GM21381 (cell line): Measurements from ENCODE around the gene SMAP1.
A peak's percentile ranks its signal among the peaks of the same experiment; 100 is the strongest.

Experiments
- ATAC-seq: cut with Tn5 transposase; IDR thresholded peaks from one replicate; pipeline ENCODE4 v1.9.1; 2021; ENCODE audit warnings: mild to moderate bottlenecking, moderate library complexity; ENCODE audit not compliant: unreplicated experiment

The SMAP1 gene

GRCh38 chr6:70839286-70840266 is 171.9 kb downstream of the SMAP1 start:
- peak; percentile 52 for ATAC-seq

DNA sequence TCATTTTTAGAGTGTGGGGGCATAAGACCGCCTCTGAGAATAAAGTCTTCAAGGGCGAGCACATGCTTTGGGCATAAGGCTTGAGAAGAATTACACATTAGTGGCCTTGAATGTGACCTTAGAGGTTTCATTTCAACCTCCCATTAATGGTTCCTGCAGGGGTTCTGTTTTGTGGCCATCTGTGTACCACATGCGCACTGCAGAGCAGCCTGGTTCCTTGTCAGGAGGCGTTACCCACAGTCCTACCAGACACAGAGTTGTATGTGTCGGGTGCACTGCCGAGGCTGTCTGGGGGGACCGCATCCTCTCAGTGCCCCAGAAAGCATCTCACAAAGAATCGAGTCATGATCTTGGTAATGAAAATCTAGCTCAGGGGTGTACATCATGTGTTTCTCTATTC is 173.4 kb downstream of the SMAP1 start:
- ATAC-seq: no peak

DNA sequence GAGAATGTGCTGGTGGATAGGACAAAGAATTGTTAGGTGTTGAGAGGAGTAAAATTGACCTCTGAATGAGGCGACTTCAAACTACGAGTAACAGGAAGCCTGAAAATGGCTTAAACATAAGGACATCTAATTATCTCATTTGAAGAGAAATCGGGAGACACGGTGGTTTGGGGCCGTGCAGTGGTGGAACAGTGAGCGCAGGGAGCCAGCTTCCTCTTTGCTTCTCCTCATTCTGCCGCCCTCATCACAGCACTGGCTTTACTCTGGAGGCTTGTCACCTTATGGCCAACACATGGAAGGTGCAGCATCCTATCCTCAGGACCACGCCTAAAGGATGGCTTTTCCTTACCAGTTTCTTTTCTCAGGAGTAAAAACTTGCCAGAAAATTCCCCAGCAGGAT is 174.9 kb downstream of the SMAP1 start:
- ATAC-seq: no peak

DNA sequence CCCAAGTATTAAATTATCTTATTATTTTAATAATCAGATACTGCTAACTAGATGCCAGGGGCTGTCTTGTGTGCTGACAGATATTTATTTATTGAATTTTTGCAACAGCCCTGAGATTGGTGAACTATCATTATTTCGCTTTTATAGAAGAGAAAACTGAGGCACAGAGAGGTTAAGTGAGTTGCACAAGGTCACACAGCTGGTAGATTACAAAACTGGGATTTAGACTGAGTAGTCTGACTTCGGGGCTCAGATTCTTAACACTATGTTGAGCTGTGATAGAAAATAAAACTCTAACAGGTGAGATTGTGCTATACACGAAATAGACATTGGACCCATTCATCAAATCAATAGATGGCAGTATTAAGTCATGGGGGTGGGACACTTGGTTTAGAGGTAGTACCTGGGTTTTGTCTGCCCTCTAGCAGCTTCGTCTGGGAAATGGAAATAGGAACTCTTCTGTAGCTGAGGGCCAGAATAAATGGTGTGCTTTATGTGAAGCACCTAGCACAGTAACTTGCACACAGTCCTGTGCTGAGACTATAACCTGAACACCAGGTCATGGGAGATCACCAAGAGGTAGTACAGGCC is 175.7 kb downstream of the SMAP1 start:
- no peak for ATAC-seq

GRCh38 chr6:70844301-70844700 is 176.6 kb downstream of the SMAP1 start:
- no peak for ATAC-seq

DNA sequence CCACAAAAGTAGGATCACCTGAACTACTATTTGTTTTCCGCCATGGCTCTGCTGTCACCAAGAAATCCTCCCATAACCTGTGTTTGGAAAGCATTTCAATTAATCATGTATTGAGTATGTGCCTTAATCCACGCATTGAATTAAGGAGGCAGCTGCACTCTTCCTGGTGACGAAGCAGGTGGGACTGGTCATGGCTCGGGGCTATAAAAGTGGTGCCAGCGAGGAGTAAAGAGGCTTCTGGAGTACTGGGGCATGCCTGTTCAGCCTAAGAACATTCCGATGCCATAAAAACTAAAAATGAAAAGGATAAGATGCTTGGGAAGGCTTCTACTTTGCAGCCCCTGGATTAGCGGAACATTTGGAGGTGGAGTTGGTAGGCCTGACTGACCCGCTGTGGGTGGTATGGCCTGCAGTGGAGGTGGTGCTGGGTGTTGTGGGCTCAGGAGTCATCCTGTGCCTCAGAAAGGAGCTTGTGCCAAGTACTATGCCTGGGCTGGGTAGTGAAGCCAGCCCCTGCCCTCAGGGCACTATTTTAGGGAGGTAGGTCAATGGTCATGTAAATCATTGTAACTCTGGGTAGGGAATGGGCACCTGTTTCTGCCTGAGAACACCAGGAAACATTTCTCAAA is 178.6 kb downstream of the SMAP1 start:
- no peak for ATAC-seq

DNA sequence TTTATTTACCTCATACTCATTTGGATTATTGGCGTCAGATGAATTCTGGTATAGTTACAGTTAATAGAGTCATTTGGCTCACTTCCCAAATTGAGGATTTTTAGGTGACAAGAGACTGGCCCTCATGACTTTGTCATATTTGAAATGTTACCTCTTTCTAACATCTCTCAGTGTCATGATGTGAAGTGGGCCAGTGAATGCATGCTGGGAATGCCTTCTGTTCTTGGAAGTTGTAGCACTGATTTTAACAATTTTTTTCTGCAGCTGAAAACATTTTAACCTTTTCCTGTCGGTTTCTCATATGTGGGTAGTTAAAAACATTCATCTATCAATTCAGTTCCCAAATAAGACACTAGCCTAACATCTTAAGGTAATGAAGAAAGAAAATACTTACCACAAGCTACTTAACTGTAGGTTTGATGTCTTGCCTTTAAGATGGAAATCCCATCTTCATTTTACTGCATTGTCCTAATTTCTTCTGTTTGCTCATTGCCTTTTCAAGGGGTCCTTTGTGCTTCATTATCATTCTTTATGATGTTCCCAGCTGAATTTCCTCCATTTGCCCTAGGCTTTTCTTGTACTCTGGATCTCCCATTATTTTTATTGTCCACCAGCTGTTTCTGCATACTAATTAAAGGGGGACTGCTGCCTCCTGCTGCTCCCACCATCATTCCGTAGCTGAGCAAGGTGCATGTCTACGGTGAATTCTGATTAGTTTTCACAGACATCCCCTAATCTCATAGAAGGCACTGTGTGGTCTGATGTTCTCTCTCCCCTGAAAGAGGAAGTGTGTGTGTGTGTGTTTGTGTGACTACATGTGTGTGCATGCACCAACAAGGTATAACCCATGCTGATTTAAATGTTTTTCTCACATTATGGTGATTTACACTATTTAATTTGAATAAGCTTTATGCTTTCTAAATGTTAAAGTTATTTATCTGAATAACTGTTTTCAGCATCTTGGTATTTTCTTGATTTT is 179.7 kb downstream of the SMAP1 start:
- no peak for ATAC-seq

- ATAC-seq: no peak
Measured at GRCh38 chr6:70849348-70850069, 181.8 kb downstream of the SMAP1 start.

DNA sequence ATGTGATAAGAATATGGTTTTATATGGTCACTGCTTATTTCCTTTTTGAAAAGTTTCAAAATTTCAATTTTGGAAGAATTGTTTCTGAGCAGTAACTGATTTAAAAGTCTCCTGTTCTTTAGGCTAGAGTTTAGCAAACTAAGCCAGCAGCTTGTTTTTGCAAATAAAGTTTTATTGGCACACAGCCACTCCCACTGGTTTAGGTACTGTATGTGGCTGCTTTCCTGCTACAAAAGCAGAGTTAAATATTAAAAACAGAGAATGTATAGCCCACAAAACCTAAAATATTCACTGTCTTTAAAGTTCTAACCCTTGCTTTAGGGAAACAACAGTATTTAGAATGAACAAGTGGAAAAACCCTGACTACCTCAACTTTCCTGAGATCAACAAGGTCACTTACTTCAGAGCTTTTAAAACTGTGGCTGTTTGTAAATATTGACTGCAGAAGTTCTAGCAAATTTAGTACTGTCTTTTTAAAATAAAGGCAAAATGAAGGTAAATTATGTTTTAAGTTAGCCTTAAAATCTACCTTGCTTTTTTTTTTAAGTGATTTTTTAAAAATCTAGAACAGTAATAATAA is 185.1 kb downstream of the SMAP1 start:
- ATAC-seq: no peak

DNA sequence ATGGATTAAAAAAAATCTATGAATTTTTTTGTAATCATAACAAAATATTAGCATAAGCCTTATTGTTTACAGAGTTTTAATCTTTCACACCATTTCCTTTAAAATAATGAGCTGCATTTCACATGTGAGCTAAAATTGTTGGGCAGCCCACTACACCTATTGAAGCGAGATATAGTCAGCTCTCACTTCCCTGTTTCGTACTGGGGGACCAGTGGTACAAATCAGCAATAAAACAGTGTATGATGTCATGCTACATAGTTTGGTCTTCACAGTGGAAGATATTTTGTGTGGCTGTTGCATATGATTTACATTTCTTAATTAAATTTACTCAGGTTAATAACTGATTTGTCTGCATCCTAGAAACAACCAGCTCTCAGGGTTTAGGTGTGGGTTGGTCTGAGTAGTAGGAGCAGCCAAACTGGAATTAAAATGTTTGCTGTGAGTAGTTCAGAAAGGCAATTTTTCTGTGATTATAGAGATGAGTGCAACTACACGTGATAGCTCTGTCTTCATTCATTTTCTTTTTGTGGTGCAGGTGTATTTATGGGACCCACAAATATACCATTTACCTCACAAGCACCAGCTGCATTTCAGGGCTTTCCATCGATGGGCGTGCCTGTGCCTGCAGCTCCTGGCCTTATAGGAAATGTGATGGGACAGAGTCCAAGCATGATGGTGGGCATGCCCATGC is 189.8 kb downstream of the SMAP1 start:
- peak; percentile 99 for ATAC-seq

DNA sequence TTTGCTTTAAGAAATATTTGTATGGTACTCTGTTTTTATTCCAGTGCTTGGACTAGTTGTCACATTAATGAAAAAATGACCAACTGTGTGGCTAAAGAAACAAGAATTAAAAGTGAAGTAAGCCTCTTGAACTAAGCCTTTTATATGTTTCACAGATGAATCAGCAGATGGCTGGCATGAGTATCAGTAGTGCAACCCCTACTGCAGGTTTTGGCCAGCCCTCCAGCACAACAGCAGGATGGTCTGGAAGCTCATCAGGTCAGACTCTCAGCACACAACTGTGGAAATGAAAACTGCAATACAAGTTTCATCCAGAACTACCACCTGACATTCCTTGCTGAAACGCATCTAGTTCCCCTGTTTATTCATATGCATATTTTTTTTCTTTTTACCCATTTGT is 192.4 kb downstream of the SMAP1 start:
- no peak for ATAC-seq

- no peak for ATAC-seq
Measured at GRCh38 chr6:70860920-70861319, 193.2 kb downstream of the SMAP1 start.

- no peak for ATAC-seq
Measured at GRCh38 chr6:70863343-70863742, 195.7 kb downstream of the SMAP1 start.

DNA sequence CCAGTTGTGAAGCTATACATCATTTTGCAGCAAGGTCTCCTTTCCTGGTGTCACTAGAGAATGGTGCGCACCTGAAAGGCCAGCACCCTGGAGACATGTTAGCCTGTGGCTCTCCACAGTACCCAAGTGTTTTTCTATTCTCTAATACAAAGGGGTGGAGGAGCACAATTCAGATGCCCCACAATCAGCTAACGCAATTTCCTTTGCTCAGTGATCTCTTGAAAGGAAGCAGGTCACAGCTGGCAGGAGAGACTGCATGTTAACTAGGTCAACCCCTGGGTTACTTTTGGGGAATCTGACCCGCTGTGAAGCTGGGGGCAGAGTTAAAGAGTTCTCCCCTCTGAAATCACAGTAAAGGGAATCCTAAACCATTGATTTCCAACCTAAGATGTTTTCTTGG is 196.7 kb downstream of the SMAP1 start:
- no peak for ATAC-seq

DNA sequence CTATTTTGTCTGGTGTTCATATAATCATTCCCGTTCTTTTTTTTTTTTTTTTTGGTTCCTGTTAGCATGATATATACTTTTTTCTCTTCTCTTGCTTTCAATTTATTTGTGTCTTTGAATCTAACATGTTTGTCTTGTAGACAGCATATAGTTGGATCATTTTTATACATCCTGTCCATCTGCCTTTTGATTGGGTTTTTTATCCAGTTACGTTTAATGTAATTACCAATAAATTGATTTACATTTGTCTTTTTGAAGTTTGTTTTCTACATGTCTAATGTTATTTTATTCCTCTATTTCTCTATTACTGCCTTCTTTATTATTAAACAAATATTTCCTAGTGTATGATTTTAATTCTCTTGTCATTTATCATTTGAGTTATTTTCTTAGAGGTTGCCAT is 204.8 kb downstream of the SMAP1 start:
- ATAC-seq: no peak

- ATAC-seq: no peak
Measured at GRCh38 chr6:70874181-70874913, 206.7 kb downstream of the SMAP1 start.

GRCh38 chr6:70879496-70879895 is 211.8 kb downstream of the SMAP1 start:
- no peak for ATAC-seq
